ENCODE measurements around the gene STT3A. TPM values are rescaled to one million over a fixed set of nuclear protein-coding genes. Genes with fewer than 3 reads are reported as not detected.

The STT3A gene
- total and polyA plus RNA-seq, 2 of the 13 experiments (the other 11 are each of a cell fraction or from before 2014, with no cell fraction given): 229 to 319 TPM

DNA sequence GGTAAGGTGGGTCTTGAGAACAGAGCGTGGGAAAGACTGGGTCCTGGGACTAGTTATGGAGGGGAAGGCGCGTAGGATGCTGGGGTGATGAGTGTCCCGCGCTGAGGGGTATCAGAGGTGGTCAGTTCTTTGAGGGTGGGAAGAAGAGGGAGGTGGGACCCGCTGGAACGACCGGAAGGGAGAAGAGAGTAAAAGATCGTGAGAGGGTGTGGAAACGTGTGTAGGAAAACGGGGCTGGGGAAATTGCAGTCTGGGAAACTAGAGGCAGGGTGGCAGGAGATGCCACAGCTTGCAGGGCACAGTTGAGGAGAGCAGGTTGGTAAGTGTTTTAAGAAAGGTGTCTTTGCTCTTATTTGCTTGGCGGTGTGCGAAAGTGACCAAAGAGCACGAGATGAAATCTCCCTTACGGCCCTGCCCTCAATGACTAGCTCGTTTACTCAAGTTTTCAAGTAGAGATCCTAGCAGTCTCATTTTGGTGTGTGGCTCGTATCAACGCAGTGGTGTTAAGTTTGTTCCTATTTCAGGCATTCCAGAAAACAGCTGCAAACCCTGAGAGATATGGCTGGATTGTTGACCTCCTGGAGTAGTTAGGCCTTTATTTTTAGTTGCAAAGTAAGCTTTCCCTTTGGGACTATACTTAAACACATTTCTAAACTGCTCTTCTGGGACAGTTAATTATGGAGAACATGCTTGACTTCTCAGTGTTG is 615 bp downstream of the STT3A start (continued):
- TF ChIP-seq ZBTB3 (CRISPR knock-in tag; IDR thresholded peaks at IDR 0.05; ENCODE audit: borderline replicate concordance, low read depth): no peak
- no peak for TF ChIP-seq HNRNPLL (IDR thresholded peaks at IDR 0.05; ENCODE audit: low read depth, low read length, poor library complexity, severe bottlenecking)
- TF ChIP-seq, protein P1, sequence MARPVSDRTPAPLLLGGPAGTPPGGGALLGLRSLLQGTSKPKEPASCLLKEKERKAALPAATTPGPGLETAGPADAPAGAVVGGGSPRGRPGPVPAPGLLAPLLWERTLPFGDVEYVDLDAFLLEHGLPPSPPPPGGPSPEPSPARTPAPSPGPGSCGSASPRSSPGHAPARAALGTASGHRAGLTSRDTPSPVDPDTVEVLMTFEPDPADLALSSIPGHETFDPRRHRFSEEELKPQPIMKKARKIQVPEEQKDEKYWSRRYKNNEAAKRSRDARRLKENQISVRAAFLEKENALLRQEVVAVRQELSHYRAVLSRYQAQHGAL (CRISPR knock-in tag; IDR thresholded peaks at IDR 0.05; ENCODE audit: not compliant biosample characterization): no peak
- TF ChIP-seq, protein P2, sequence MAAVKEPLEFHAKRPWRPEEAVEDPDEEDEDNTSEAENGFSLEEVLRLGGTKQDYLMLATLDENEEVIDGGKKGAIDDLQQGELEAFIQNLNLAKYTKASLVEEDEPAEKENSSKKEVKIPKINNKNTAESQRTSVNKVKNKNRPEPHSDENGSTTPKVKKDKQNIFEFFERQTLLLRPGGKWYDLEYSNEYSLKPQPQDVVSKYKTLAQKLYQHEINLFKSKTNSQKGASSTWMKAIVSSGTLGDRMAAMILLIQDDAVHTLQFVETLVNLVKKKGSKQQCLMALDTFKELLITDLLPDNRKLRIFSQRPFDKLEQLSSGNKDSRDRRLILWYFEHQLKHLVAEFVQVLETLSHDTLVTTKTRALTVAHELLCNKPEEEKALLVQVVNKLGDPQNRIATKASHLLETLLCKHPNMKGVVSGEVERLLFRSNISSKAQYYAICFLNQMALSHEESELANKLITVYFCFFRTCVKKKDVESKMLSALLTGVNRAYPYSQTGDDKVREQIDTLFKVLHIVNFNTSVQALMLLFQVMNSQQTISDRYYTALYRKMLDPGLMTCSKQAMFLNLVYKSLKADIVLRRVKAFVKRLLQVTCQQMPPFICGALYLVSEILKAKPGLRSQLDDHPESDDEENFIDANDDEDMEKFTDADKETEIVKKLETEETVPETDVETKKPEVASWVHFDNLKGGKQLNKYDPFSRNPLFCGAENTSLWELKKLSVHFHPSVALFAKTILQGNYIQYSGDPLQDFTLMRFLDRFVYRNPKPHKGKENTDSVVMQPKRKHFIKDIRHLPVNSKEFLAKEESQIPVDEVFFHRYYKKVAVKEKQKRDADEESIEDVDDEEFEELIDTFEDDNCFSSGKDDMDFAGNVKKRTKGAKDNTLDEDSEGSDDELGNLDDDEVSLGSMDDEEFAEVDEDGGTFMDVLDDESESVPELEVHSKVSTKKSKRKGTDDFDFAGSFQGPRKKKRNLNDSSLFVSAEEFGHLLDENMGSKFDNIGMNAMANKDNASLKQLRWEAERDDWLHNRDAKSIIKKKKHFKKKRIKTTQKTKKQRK (IDR thresholded peaks at IDR 0.05; ENCODE audit: low read length): no peak
- TF ChIP-seq ONECUT2 (CRISPR knock-in tag; IDR thresholded peaks at IDR 0.05): peak; percentile 7; the same call in 1 of the 2 replicates
- no peak for TF ChIP-seq SSRP1 (CRISPR knock-in tag; IDR thresholded peaks at IDR 0.05)
- TF ChIP-seq ZNF674 (CRISPR knock-in tag; IDR thresholded peaks at IDR 0.05; ENCODE audit: low read depth): no peak
- TF ChIP-seq, protein P3, sequence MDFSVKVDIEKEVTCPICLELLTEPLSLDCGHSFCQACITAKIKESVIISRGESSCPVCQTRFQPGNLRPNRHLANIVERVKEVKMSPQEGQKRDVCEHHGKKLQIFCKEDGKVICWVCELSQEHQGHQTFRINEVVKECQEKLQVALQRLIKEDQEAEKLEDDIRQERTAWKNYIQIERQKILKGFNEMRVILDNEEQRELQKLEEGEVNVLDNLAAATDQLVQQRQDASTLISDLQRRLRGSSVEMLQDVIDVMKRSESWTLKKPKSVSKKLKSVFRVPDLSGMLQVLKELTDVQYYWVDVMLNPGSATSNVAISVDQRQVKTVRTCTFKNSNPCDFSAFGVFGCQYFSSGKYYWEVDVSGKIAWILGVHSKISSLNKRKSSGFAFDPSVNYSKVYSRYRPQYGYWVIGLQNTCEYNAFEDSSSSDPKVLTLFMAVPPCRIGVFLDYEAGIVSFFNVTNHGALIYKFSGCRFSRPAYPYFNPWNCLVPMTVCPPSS (IDR thresholded peaks at IDR 0.05): no peak
- TF ChIP-seq ZNF543 (CRISPR knock-in tag; IDR thresholded peaks at IDR 0.05): no peak
- no peak for TF ChIP-seq ZNF557 (CRISPR knock-in tag; IDR thresholded peaks at IDR 0.05)
- no peak for TF ChIP-seq ZNF224 (CRISPR knock-in tag; IDR thresholded peaks at IDR 0.05)
- TF ChIP-seq MAFG (CRISPR knock-in tag; IDR thresholded peaks at IDR 0.05): no peak
- no peak for TF ChIP-seq NR2F2 (IDR thresholded peaks at IDR 0.05; ENCODE audit: borderline replicate concordance, low read depth)
- no peak for TF ChIP-seq TCF12 (IDR thresholded peaks at IDR 0.05)
- TF ChIP-seq TCF12 (CRISPR knock-in tag; IDR thresholded peaks at IDR 0.05): no peak
- 0 out of 2 replicates have a peak, but pooled peaks have one; percentile 70 for TF ChIP-seq KMT2A (CRISPR knock-in tag; IDR thresholded peaks at IDR 0.05)
- TF ChIP-seq PHF5A (CRISPR knock-in tag; IDR thresholded peaks at IDR 0.05; ENCODE audit: low read depth, unreplicated experiment): no peak
- no peak for TF ChIP-seq ZNF430 (CRISPR knock-in tag; IDR thresholded peaks at IDR 0.05)
- TF ChIP-seq, protein P4, sequence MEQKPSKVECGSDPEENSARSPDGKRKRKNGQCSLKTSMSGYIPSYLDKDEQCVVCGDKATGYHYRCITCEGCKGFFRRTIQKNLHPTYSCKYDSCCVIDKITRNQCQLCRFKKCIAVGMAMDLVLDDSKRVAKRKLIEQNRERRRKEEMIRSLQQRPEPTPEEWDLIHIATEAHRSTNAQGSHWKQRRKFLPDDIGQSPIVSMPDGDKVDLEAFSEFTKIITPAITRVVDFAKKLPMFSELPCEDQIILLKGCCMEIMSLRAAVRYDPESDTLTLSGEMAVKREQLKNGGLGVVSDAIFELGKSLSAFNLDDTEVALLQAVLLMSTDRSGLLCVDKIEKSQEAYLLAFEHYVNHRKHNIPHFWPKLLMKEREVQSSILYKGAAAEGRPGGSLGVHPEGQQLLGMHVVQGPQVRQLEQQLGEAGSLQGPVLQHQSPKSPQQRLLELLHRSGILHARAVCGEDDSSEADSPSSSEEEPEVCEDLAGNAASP (CRISPR knock-in tag; IDR thresholded peaks at IDR 0.05; ENCODE audit: borderline replicate concordance): peak; percentile 34; the same call in 1 of the 2 replicates
- TF ChIP-seq CCDC6 (CRISPR knock-in tag; IDR thresholded peaks at IDR 0.05): no peak
- no peak for TF ChIP-seq KAT8 (CRISPR knock-in tag; IDR thresholded peaks at IDR 0.05)
- no peak for TF ChIP-seq GTF3A (CRISPR knock-in tag; conservative IDR thresholded peaks at IDR 0.05)
- TF ChIP-seq CENPT (CRISPR knock-in tag; IDR thresholded peaks at IDR 0.05; ENCODE audit: low read depth): no peak
